IPS-11a (cell line): ENCODE measurements around the gene DSCAML1.
A peak's percentile ranks its signal among the peaks of the same experiment; 100 is the strongest.

Experiments
- H3K4me3 ChIP-seq: one replicate; pipeline ENCODE4 v1.5.1; 2013; ENCODE audit warnings: low read depth, low read length, control low read depth

DSCAML1 gene

GRCh38 chr11:117795638-117796455 is 1.2 kb downstream of the DSCAML1 start:
- H3K4me3 ChIP-seq, result peak overlapping the region; percentile 43

GRCh38 chr11:117794772-117795629 is 2.0 kb downstream of the DSCAML1 start:
- H3K4me3 ChIP-seq, result peak overlapping the region; percentile 31

- no peak overlapping the region for H3K4me3 ChIP-seq
These were observed 2.9 kb downstream of the DSCAML1 start for GRCh38 chr11:117794135-117794534.

- no peak overlapping the region for H3K4me3 ChIP-seq
These were observed 3.4 kb downstream of the DSCAML1 start for GRCh38 chr11:117793583-117793982.

- no peak overlapping the region for H3K4me3 ChIP-seq
These were observed 4.0 kb downstream of the DSCAML1 start for GRCh38 chr11:117792992-117793391.

GRCh38 chr11:117792241-117792640 is 4.8 kb downstream of the DSCAML1 start:
- H3K4me3 ChIP-seq, result no peak overlapping the region

GRCh38 chr11:117790279-117790678 is 6.7 kb downstream of the DSCAML1 start:
- H3K4me3 ChIP-seq, result no peak overlapping the region

- H3K4me3 ChIP-seq, result no peak overlapping the region
These were observed 7.8 kb downstream of the DSCAML1 start for GRCh38 chr11:117789241-117789640.

- no peak overlapping the region for H3K4me3 ChIP-seq
These were observed 10.7 kb downstream of the DSCAML1 start for GRCh38 chr11:117786135-117786870.

- H3K4me3 ChIP-seq, result no peak overlapping the region
These were observed 14.9 kb downstream of the DSCAML1 start for GRCh38 chr11:117782101-117782500.

- H3K4me3 ChIP-seq, result no peak overlapping the region
These were observed 15.4 kb downstream of the DSCAML1 start for GRCh38 chr11:117781627-117782026.

GRCh38 chr11:117780456-117780855 is 16.6 kb downstream of the DSCAML1 start:
- no peak overlapping the region for H3K4me3 ChIP-seq

- H3K4me3 ChIP-seq, result no peak overlapping the region
These were observed 22.5 kb downstream of the DSCAML1 start for GRCh38 chr11:117774553-117774952.

GRCh38 chr11:117772360-117772759 is 24.7 kb downstream of the DSCAML1 start:
- no peak overlapping the region for H3K4me3 ChIP-seq

GRCh38 chr11:117771841-117772240 is 25.2 kb downstream of the DSCAML1 start:
- no peak overlapping the region for H3K4me3 ChIP-seq

- H3K4me3 ChIP-seq, result no peak overlapping the region
These were observed 25.8 kb downstream of the DSCAML1 start for GRCh38 chr11:117771197-117771596.

GRCh38 chr11:117770061-117770460 is 27.0 kb downstream of the DSCAML1 start:
- H3K4me3 ChIP-seq, result no peak overlapping the region

GRCh38 chr11:117769533-117769932 is 27.5 kb downstream of the DSCAML1 start:
- H3K4me3 ChIP-seq, result no peak overlapping the region

- H3K4me3 ChIP-seq, result no peak overlapping the region
These were observed 28.5 kb downstream of the DSCAML1 start for GRCh38 chr11:117768506-117768905.

GRCh38 chr11:117767071-117767470 is 29.9 kb downstream of the DSCAML1 start:
- no peak overlapping the region for H3K4me3 ChIP-seq

GRCh38 chr11:117766576-117766975 is 30.4 kb downstream of the DSCAML1 start:
- H3K4me3 ChIP-seq, result no peak overlapping the region
